PC-3 (cell line): ENCODE data around the gene CDO1. TPM values are rescaled to one million over a fixed set of nuclear protein-coding genes. Genes with fewer than 3 reads are reported as not detected.

ENCODE experiments used
- ATAC-seq: fragments of 200-7000 bp; cut with Tn5 transposase; 2 replicates; pipeline ENCODE4 v1.9.1; 2020; ENCODE audit warnings: mild to moderate bottlenecking, moderate library complexity
- BruUV-seq: library from RNA; stranded (reverse); fragments of 400-500 nt; replicated peaks from 2 replicates; lab custom pipeline; 2021; lab: Mats Ljungman, UMichigan
- CTCF ChIA-PET: fragments of 300-600 bp; sonication (Branson Sonifier 250); formaldehyde crosslinking; loops from one replicate; lab custom pipeline; 2022; ENCODE audit warnings: antibody characterized with exemption; lab: Charles Lee
- POLR2A ChIA-PET: fragments of 300-600 bp; sonication (Branson Sonifier 250); formaldehyde crosslinking; loops from one replicate; lab custom pipeline; 2022; ENCODE audit warnings: antibody characterized with exemption; ENCODE audit not compliant: unreplicated experiment; lab: Charles Lee
- DNase-seq: peaks from one replicate; pipeline ENCODE4 v3.0.0-alpha.2; 2015
- H2AFZ ChIP-seq: fragments of 300-600 bp; sonication (generic); 2 replicates; pipeline ENCODE4 v1.6.0; 2016; ENCODE audit warnings: antibody characterized with exemption, low read length
- H3F3A ChIP-seq: fragments of 300-600 bp; sonication (generic); one replicate; pipeline ENCODE4 v1.6.0; 2017; ENCODE audit warnings: antibody characterized with exemption, low read length, control low read depth, mild to moderate bottlenecking; ENCODE audit not compliant: unreplicated experiment
- H3K27ac ChIP-seq: fragments of 300-600 bp; sonication (generic); 2 replicates; pipeline ENCODE4 v1.5.1; 2016; ENCODE audit warnings: mild to moderate bottlenecking, low read length
- H3K27me3 ChIP-seq: fragments of 300-600 bp; sonication (generic); 2 replicates; pipeline ENCODE4 v1.6.1; 2016; ENCODE audit warnings: low read length, mixed read lengths
- H3K36me3 ChIP-seq: fragments of 300-600 bp; sonication (generic); 2 replicates; pipeline ENCODE4 v1.6.1; 2016; ENCODE audit warnings: low read depth, mixed run types, low read length, mixed read lengths
- H3K4me1 ChIP-seq: fragments of 300-600 bp; sonication (generic); 2 replicates; pipeline ENCODE4 v1.5.1; 2016; ENCODE audit warnings: low read length; ENCODE audit not compliant: insufficient read depth
- H3K4me2 ChIP-seq: fragments of 300-600 bp; sonication (generic); 2 replicates; pipeline ENCODE4 v1.6.0; 2016; ENCODE audit warnings: low read length
- H3K4me3 ChIP-seq: fragments of 300-600 bp; sonication (generic); 2 replicates; pipeline ENCODE4 v1.5.1; 2016; ENCODE audit warnings: mild to moderate bottlenecking, low read length, mixed read lengths
- H3K79me2 ChIP-seq: fragments of 300-600 bp; sonication (generic); 2 replicates; pipeline ENCODE4 v1.6.1; 2017; ENCODE audit warnings: low read length, mixed read lengths
- H3K9ac ChIP-seq: fragments of 300-600 bp; sonication (generic); 2 replicates; pipeline ENCODE4 v1.6.0; 2016; ENCODE audit warnings: mild to moderate bottlenecking, low read length
- H3K9me2 ChIP-seq: fragments of 300-600 bp; sonication (generic); replicated peaks from 2 replicates; pipeline ENCODE4 v1.6.1; 2016; ENCODE audit warnings: mixed run types, low read length, mixed read lengths
- H3K9me3 ChIP-seq: fragments of 300-600 bp; sonication (generic); 2 replicates; pipeline ENCODE4 v1.6.1; 2016; ENCODE audit warnings: low read length, mixed read lengths
- H4K20me1 ChIP-seq: fragments of 300-600 bp; sonication (generic); 2 replicates; pipeline ENCODE4 v1.6.1; 2016; ENCODE audit warnings: low read length, mixed read lengths
- EZH2 ChIP-seq: fragments of 300-600 bp; sonication (generic); IDR thresholded peaks from one replicate; pipeline ENCODE4 v1.6.1; 2017; ENCODE audit warnings: antibody characterized with exemption, mild to moderate bottlenecking, low read length; ENCODE audit not compliant: unreplicated experiment
- EZH2phosphoT487 ChIP-seq: fragments of 300-600 bp; sonication (generic); IDR thresholded peaks from 2 replicates; pipeline ENCODE4 v1.6.1; 2018; ENCODE audit warnings: mild to moderate bottlenecking, antibody characterized with exemption, low read length, borderline replicate concordance
- intact Hi-C: fragments of 100-400 bp; cut with micrococcal nuclease; formaldehyde crosslinking; loops from 2 replicates; pipeline ENCODE4 v1.9.0; 2023
- total RNA-seq: library from RNA; depleted of rRNA; stranded (reverse); fragments of >200 nt; gene quantifications from 2 replicates; pipeline ENCODE4 v1.2.3, GENCODE V29; 2014
- TF ChIP-seq, protein P1 (sequence below): fragments of 300-600 bp; sonication (generic); conservative IDR thresholded peaks from 2 replicates; pipeline ENCODE4 v1.5.1; 2017; ENCODE audit warnings: antibody characterized with exemption, low read depth, mild to moderate bottlenecking, low read length

CDO1 gene
- total RNA-seq, 1 experiment from 2014 or later, result not detected

DNA sequence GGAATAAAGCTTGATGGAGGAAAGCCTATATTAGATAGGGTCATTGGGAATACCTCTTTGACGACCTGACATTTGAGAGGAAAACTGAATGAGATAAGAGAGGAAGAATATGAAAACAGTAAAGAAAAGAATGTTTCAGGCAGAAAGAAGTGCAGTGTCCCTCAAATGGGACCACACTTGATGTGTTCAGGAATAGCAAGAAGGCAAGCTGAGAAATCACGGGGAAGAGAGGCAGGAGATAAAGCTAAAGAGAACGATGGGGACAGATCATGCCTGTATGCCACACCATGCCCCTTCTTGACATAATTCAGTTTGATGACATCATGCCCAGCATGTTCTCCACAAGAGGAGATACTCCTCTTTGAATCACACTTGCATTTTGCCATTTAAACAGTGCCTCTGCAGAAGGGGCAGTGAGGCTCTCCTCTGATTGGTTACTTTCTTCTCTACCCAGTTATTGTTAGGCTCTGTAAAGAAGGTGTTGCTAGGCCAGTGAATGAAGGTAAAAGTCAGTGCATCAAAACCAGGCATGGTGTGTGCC, 32.9 kb upstream of the CDO1 start:
- intact Hi-C loops, result no loop called here
- Histone ChIP-seq H3K9me2 (no peaks in the 10 kb centered on the region), H3K27me3 (no peaks in the 10 kb centered on the region), H2AFZ (no peak overlapping the region), H3K79me2 (peaks cover 82% of the 10 kb centered on the region), H3F3A (no peaks in the 10 kb centered on the region), H3K4me1 (no peaks in the 10 kb centered on the region), H3K9ac (no peak overlapping the region), H3K4me3 (no peak overlapping the region), H3K27ac (no peak overlapping the region), H4K20me1 (no peaks in the 10 kb centered on the region), H3K36me3 (no peaks in the 10 kb centered on the region), H3K9me3 (no peaks in the 10 kb centered on the region), H3K4me2 (no peak overlapping the region)
- no TSS peak for BruUV-seq
- ATAC-seq, result no peak
- DNase-seq, result no peak
- no peak for TF ChIP-seq EZH2phosphoT487
- TF ChIP-seq, protein P1, sequence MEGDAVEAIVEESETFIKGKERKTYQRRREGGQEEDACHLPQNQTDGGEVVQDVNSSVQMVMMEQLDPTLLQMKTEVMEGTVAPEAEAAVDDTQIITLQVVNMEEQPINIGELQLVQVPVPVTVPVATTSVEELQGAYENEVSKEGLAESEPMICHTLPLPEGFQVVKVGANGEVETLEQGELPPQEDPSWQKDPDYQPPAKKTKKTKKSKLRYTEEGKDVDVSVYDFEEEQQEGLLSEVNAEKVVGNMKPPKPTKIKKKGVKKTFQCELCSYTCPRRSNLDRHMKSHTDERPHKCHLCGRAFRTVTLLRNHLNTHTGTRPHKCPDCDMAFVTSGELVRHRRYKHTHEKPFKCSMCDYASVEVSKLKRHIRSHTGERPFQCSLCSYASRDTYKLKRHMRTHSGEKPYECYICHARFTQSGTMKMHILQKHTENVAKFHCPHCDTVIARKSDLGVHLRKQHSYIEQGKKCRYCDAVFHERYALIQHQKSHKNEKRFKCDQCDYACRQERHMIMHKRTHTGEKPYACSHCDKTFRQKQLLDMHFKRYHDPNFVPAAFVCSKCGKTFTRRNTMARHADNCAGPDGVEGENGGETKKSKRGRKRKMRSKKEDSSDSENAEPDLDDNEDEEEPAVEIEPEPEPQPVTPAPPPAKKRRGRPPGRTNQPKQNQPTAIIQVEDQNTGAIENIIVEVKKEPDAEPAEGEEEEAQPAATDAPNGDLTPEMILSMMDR, result no peak
- no peak for TF ChIP-seq EZH2
- POLR2A ChIA-PET, result no interaction called here
- CTCF ChIA-PET, result no interaction called here

DNA sequence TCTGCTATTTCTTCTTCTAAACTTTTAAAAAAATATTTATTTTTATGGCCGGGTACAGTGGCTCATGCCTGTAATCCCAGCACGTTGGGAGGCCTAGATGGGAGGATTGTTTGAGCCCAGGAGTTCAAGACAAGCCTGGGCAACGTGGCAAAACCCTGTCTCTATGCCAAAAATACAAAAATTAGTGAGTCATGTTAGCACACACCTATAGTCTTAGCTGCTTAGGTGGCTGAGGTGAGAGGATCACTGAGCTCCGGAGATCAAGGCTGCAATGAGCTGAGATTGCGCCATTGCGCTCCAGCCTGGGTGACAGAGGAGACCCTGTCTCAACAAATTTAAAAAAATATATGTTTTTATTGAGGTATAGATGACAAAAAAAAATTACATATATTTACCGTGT, 30.8 kb upstream of the CDO1 start:
- Histone ChIP-seq H3K4me2 (no peak overlapping the region), H3K4me3 (no peak overlapping the region), H3K9me2 (no peaks in the 10 kb centered on the region), H3F3A (no peaks in the 10 kb centered on the region), H3K4me1 (peaks cover 9% of the 10 kb centered on the region; the same call in 1 of the 2 replicates), H2AFZ (no peak overlapping the region), H3K79me2 (peaks cover 86% of the 10 kb centered on the region), H3K9me3 (no peaks in the 10 kb centered on the region), H3K27ac (no peak overlapping the region), H4K20me1 (peaks cover 9% of the 10 kb centered on the region; the same call in 1 of the 2 replicates), H3K36me3 (no peaks in the 10 kb centered on the region), H3K9ac (no peak overlapping the region), H3K27me3 (no peaks in the 10 kb centered on the region)
- ATAC-seq, result no peak
- BruUV-seq, result no TSS peak
- TF ChIP-seq, protein P1, result no peak
- TF ChIP-seq EZH2phosphoT487, result no peak
- no peak for TF ChIP-seq EZH2
- no peak for DNase-seq
- CTCF ChIA-PET, result no interaction called here
- intact Hi-C loops, result no loop called here
- POLR2A ChIA-PET, result no interaction called here

DNA sequence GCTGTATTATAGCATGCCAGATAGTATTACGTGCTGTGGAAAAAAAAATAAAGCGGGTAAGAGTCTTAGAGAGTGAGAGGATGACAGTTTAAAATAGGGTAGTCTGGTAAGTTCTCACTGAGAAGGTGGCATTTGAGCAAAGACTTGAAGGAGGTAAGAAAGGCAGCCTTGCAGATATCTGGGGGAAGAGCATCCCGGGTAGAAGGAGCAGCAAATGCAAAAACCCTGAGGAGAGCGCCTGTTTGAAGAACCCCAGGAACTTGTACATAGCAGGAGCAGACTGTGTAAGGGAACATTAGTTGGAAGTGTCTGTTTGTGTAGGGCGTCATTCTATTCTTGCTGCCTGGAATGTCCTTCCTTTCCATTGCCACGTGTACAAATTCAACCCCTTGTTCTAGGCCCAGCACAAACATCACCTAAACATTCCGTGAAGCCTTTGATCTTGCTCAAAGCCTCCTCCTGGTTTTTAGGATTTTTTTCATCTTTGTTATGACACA, 27.9 kb upstream of the CDO1 start:
- BruUV-seq, result no TSS peak
- Histone ChIP-seq H3K9me3 (no peaks in the 10 kb centered on the region), H3K27ac (no peak overlapping the region), H3K4me2 (no peak overlapping the region), H3F3A (no peaks in the 10 kb centered on the region), H3K27me3 (no peaks in the 10 kb centered on the region), H3K36me3 (no peaks in the 10 kb centered on the region), H3K4me1 (peaks cover 15% of the 10 kb centered on the region; the same call in 1 of the 2 replicates), H3K9ac (no peak overlapping the region), H4K20me1 (peaks cover 15% of the 10 kb centered on the region), H3K79me2 (peaks cover 83% of the 10 kb centered on the region), H2AFZ (no peak overlapping the region), H3K4me3 (no peak overlapping the region), H3K9me2 (no peaks in the 10 kb centered on the region)
- DNase-seq (no peak), ATAC-seq (no peak)
- ChIA-PET CTCF (no interaction called here), POLR2A (no interaction called here)
- no peak for TF ChIP-seq EZH2phosphoT487
- TF ChIP-seq, protein P1, result no peak
- TF ChIP-seq EZH2, result no peak
- intact Hi-C loops, result no loop called here
